A549 (cell line): ENCODE data around the gene SERPINA6. TPM values are rescaled to one million over a fixed set of nuclear protein-coding genes. Genes with fewer than 3 reads are reported as not detected.

Experiments
- ATAC-seq, 2 experiments: fragments of 200-7000 bp in 1 of 2; fragments of >200 bp in 1 of 2; cut with Nextera tagmentation in 1 of 2; cut with Tn5 transposase in 1 of 2; 3 replicates each; pipeline versions ENCODE4 v1.8.0 to v1.9.1; 2018 to 2020; ENCODE audit warnings: mild to moderate bottlenecking in 1 of 2, moderate library complexity in 1 of 2
- CTCF ChIA-PET: fragments of 300-600 bp; sonication (Branson Sonifier 250); formaldehyde crosslinking; extraction: SDS; loops from one replicate; lab custom pipeline; 2021; ENCODE audit warnings: antibody characterized with exemption, inconsistent platforms; lab: Yijun Ruan, JAX
- POLR2A ChIA-PET: fragments of 350-600 bp; formaldehyde crosslinking; extraction: SDS; loops from one replicate; lab custom pipeline; 2021; ENCODE audit warnings: antibody characterized with exemption, inconsistent platforms; lab: Yijun Ruan, JAX
- DNase-seq, 2 experiments: peaks; one replicate each; pipeline versions ENCODE4 v3.0.0 to v3.0.0-alpha.2; 2011 to 2016; ENCODE audit warnings: low read depth in 1 of 2, low spot score in 1 of 2
- FAIRE-seq: peaks from 2 replicates; lab custom pipeline; 2011; peaks lifted over from hg19 to GRCh38; lab: Jason Lieb, UNC
- H3K27ac ChIP-seq, 2 experiments: fragments of >200 bp; sonication (Bioruptor Twin); formaldehyde crosslinking; 3 replicates each; pipeline ENCODE4 v1.5.1; 2016 to 2017
- H3K4me1 ChIP-seq: fragments of >200 bp; sonication (Bioruptor Twin); formaldehyde crosslinking; 3 replicates; pipeline ENCODE4 v1.6.1; 2016
- H3K4me2 ChIP-seq: fragments of >200 bp; sonication (Bioruptor Twin); formaldehyde crosslinking; 3 replicates; pipeline ENCODE4 v1.6.1; 2016
- H3K4me3 ChIP-seq: fragments of >200 bp; sonication (Bioruptor Twin); formaldehyde crosslinking; 3 replicates; pipeline ENCODE4 v1.5.1; 2016
- H3K9me3 ChIP-seq: fragments of >200 bp; sonication (Bioruptor Twin); formaldehyde crosslinking; 3 replicates; pipeline ENCODE4 v1.6.1; 2016
- EHF ChIP-seq: fragments of 250-450 bp; sonication (Bioruptor Pico); IDR thresholded peaks from 2 replicates; pipeline ENCODE4 v1.5.0; 2020; ENCODE audit warnings: mild to moderate bottlenecking
- FOSL2 ChIP-seq, 2 experiments: fragments of 450-650 bp in 1 of 2; fragments of >200 bp in 1 of 2; sonication (Bioruptor Twin) in 1 of 2; formaldehyde crosslinking; IDR thresholded peaks; 2 replicates each; pipeline versions ENCODE4 v1.5.0 to v1.6.1; 2016 to 2020; ENCODE audit warnings: mild to moderate bottlenecking in 1 of 2, moderate library complexity in 1 of 2
- GATA3 ChIP-seq: IDR thresholded peaks from 2 replicates; pipeline ENCODE4 v1.6.1; 2012; ENCODE audit warnings: borderline replicate concordance
- HES2 ChIP-seq: fragments of >200 bp; sonication (Bioruptor Twin); formaldehyde crosslinking; IDR thresholded peaks from 2 replicates; pipeline ENCODE4 v1.6.1; 2016
- HOXA7 ChIP-seq: fragments of 250-450 bp; sonication (Bioruptor Pico); IDR thresholded peaks from 2 replicates; pipeline ENCODE4 v1.5.0; 2020; ENCODE audit warnings: mild to moderate bottlenecking, moderate library complexity
- HOXB13 ChIP-seq: fragments of 250-450 bp; sonication (Bioruptor Pico); IDR thresholded peaks from 2 replicates; pipeline ENCODE4 v1.5.0; 2020; ENCODE audit warnings: low read depth, mild to moderate bottlenecking, moderate library complexity
- JUNB ChIP-seq: fragments of >200 bp; sonication (Bioruptor Twin); formaldehyde crosslinking; IDR thresholded peaks from 2 replicates; pipeline ENCODE4 v1.6.1; 2016
- KDM5A ChIP-seq: fragments of 200-600 bp; sonication (generic); IDR thresholded peaks from 2 replicates; pipeline ENCODE4 v1.6.1; 2016; ENCODE audit warnings: antibody characterized with exemption, mild to moderate bottlenecking
- MAFK ChIP-seq: fragments of 450-650 bp; IDR thresholded peaks from 2 replicates; pipeline ENCODE4 v1.6.1; 2014; ENCODE audit not compliant: partially characterized antibody
- MYC ChIP-seq: IDR thresholded peaks from 2 replicates; pipeline ENCODE4 v1.6.1; 2012; ENCODE audit warnings: mild to moderate bottlenecking, inconsistent platforms, low read length, improper control_type of control experiment, borderline replicate concordance
- NFE2L2 ChIP-seq: fragments of 150-350 bp; conservative IDR thresholded peaks from 2 replicates; pipeline ENCODE4 v1.6.1; 2014; ENCODE audit warnings: low read length
- NPAS2 ChIP-seq: fragments of 250-450 bp; sonication (Bioruptor Pico); IDR thresholded peaks from 2 replicates; pipeline ENCODE4 v1.8.0; 2022; ENCODE audit warnings: mild to moderate bottlenecking, moderate library complexity, borderline replicate concordance
- NR3C1 ChIP-seq: fragments of >200 bp; sonication (Bioruptor Twin); formaldehyde crosslinking; IDR thresholded peaks from 3 replicates; pipeline ENCODE4 v1.6.1; 2017
- PBX3 ChIP-seq: IDR thresholded peaks from 2 replicates; pipeline ENCODE4 v1.6.1; 2012
- POLR2A ChIP-seq: IDR thresholded peaks from 2 replicates; pipeline ENCODE4 v1.6.1; 2012; ENCODE audit warnings: mild to moderate bottlenecking, low read length
- POLR2AphosphoS2 ChIP-seq: conservative IDR thresholded peaks from 2 replicates; pipeline ENCODE4 v1.6.1; 2012; ENCODE audit warnings: low read length, improper control_type of control experiment, inconsistent platforms
- REST ChIP-seq: fragments of 200-600 bp; sonication (generic); IDR thresholded peaks from 2 replicates; pipeline ENCODE4 v1.6.1; 2016; ENCODE audit warnings: antibody characterized with exemption, mild to moderate bottlenecking, moderate library complexity
- SMC3 ChIP-seq: fragments of >200 bp; sonication (Bioruptor Twin); formaldehyde crosslinking; IDR thresholded peaks from 3 replicates; pipeline ENCODE4 v1.6.1; 2018; ENCODE audit warnings: inconsistent platforms
- USF2 ChIP-seq: fragments of 450-650 bp; IDR thresholded peaks from 2 replicates; pipeline ENCODE4 v1.6.1; 2014; ENCODE audit warnings: antibody characterized with exemption
- ZFP36 ChIP-seq: fragments of 450-650 bp; IDR thresholded peaks from 2 replicates; pipeline ENCODE4 v1.6.1; 2014; ENCODE audit warnings: borderline replicate concordance; ENCODE audit not compliant: partially characterized antibody
- WGBS: methylation state at CpG from one replicate; pipeline ENCODE4 v1.1.6; 2017; ENCODE audit errors: missing lambda C conversion rate; 5-methylcytosine and 5-hydroxymethylcytosine counted together
- polyA plus RNA-seq, 4 experiments: library from polyadenylated mRNA; depleted of rRNA in 3 of 4; stranded (reverse); fragments of >200 nt; fragmentation: RNase III in 1 of 4; extraction: RNeasy Plus Mini Kit Qiagen cat#74134 plus additional on column Dnase treatment in 1 of 4; gene quantifications; 2 replicates in 3 of 4; 3 replicates in 1 of 4; pipeline ENCODE4 v1.2.3, GENCODE V29; 2011 to 2017
- TF ChIP-seq, protein P1 (sequence below): fragments of >200 bp; sonication (Bioruptor Twin); formaldehyde crosslinking; IDR thresholded peaks from 3 replicates; pipeline ENCODE4 v1.6.1; 2016

The SERPINA6 gene
- polyA plus RNA-seq, 2 of the 4 experiments (the other 2 are of a cell fraction), result 0.43 to 1.8 TPM

DNA sequence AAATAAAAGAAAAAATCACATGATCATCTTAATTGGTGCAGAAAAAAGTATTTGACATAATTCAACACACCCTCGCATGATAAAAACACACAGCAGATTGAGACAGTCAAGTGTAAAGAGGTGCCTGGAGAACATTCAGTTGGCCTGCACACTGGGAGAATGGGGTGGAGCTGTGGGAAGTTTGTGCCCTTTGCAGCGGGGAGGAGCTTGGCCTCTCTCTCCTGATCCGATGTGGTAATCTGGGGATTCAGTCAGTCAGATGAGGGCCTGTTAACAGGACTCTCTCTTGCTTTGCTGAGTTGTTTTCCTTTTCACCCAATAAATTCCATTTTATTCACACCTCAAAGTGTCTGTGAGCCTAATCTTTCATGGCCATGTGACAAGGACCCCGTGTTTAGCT is 5.9 kb downstream of the SERPINA6 start:
- POLR2A ChIA-PET, result no interaction called here
- Histone ChIP-seq H3K27ac (no peak overlapping the region), H3K4me1 (no peaks in the 10 kb centered on the region), H3K4me3 (no peak overlapping the region), H3K4me2 (no peak overlapping the region), H3K9me3 (no peaks in the 10 kb centered on the region)
- DNase-seq, result no peak
- no peak for FAIRE-seq
- CTCF ChIA-PET, result interaction anchor here (0.7 kb wide), 1 partner anchor 938 kb away, joined by 3 read pairs; no protein-coding TSS in a partner anchor
- 32% methylated on average over 4 of the region's 4 CpGs for WGBS
- TF ChIP-seq POLR2AphosphoS2, result no peak
- TF ChIP-seq HOXB13 (CRISPR knock-in tag), result no peak
- TF ChIP-seq JUNB, result no peak
- TF ChIP-seq HOXA7, result no peak
- no peak for TF ChIP-seq POLR2A
- no peak for TF ChIP-seq NPAS2 (CRISPR knock-in tag)
- ATAC-seq, result no peak

DNA sequence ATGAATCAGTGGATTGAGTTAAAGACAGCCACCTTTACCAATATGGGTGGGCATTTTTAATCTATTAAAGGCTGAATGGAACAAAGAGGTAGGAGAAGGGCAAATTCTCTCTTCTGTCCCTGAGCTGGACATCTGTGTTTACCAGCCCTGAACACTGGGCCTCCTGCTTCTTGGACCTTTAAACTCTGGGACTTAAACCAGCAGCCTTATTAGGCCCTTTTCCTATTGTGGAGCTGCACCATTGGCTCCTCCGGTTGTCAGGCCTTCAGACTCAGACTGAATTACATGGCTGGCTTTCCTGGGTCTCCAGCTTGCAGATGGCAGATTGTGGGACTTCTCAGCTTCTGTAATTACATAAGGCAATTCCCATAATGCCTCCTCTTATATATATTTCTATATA is 6.4 kb downstream of the SERPINA6 start:
- TF ChIP-seq KDM5A (no peak), GATA3 (no peak), ZFP36 (no peak), NR3C1 (no peak), HES2 (no peak), PBX3 (no peak), SMC3 (no peak), FOSL2 (IDR thresholded peaks at IDR 0.05) (no peak), FOSL2 (CRISPR knock-in tag; IDR thresholded peaks at IDR 0.05) (no peak), POLR2A (no peak)
- POLR2A ChIA-PET, result no interaction called here
- CTCF ChIA-PET, result interaction anchor here (0.7 kb wide), 1 partner anchor 938 kb away, joined by 3 read pairs; no protein-coding TSS in a partner anchor
- no peak for DNase-seq
- Histone ChIP-seq H3K9me3 (no peaks in the 10 kb centered on the region), H3K4me1 (no peaks in the 10 kb centered on the region), H3K4me2 (no peak overlapping the region), H3K4me3 (no peak overlapping the region), H3K27ac (no peak overlapping the region)
- FAIRE-seq, result no peak
- no peak for ATAC-seq
- WGBS, result 56% methylated on average over 1 of the region's 1 CpG

- ChIA-PET CTCF (interaction anchor here (0.6 kb wide), 1 partner anchor 1219 kb away, joined by 3 read pairs; no protein-coding TSS in a partner anchor), POLR2A (no interaction called here)
- FAIRE-seq (no peak), DNase-seq (no peak), ATAC-seq (no peak)
- H3K27ac ChIP-seq, result no peak overlapping the region
- TF ChIP-seq, protein P1, sequence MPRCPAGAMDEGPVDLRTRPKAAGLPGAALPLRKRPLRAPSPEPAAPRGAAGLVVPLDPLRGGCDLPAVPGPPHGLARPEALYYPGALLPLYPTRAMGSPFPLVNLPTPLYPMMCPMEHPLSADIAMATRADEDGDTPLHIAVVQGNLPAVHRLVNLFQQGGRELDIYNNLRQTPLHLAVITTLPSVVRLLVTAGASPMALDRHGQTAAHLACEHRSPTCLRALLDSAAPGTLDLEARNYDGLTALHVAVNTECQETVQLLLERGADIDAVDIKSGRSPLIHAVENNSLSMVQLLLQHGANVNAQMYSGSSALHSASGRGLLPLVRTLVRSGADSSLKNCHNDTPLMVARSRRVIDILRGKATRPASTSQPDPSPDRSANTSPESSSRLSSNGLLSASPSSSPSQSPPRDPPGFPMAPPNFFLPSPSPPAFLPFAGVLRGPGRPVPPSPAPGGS, result no peak
- TF ChIP-seq MAFK (peak; percentile 79), FOSL2 (IDR thresholded peaks at IDR 0.05) (no peak), FOSL2 (CRISPR knock-in tag; IDR thresholded peaks at IDR 0.05) (no peak), GATA3 (no peak)
- H3K4me1 ChIP-seq, result no peaks in the 10 kb centered on the region
- no peak overlapping the region for H3K4me2 ChIP-seq
- H3K9me3 ChIP-seq, result no peaks in the 10 kb centered on the region
- no peak overlapping the region for H3K4me3 ChIP-seq
- WGBS, result 49% methylated on average over 2 of the region's 2 CpGs
Measured at GRCh38 chr14:94314890-94315289, 8.2 kb downstream of the SERPINA6 start.

GRCh38 chr14:94313991-94314655 is 9.0 kb downstream of the SERPINA6 start:
- DNase-seq (no peak), ATAC-seq (no peak), FAIRE-seq (no peak)
- ChIA-PET CTCF (interaction anchor here (1.3 kb wide), 1 partner anchor 173 kb away, joined by 3 read pairs; no protein-coding TSS in a partner anchor), POLR2A (no interaction called here)
- Histone ChIP-seq H3K4me2 (no peak overlapping the region), H3K4me1 (no peaks in the 10 kb centered on the region), H3K9me3 (no peaks in the 10 kb centered on the region), H3K4me3 (no peak overlapping the region), H3K27ac (no peak overlapping the region)
- 21% methylated on average over 8 of the region's 8 CpGs for WGBS
- TF ChIP-seq USF2, result no peak
- TF ChIP-seq REST, result no peak
- TF ChIP-seq MYC, result no peak
- TF ChIP-seq PBX3, result no peak
- TF ChIP-seq NFE2L2, result no peak
- no peak for TF ChIP-seq EHF (CRISPR knock-in tag)
